Gastroesophageal sphincter (tissue), 3 donors: Measurements from ENCODE around the gene MGST2.
"Not testable (repeated sequence)": the region's sequence is repeated elsewhere in the genome, so short reads cannot be mapped to it uniquely, and the experiment has no call there.

ENCODE experiments used
- EP300 ChIP-seq: sonication (generic); formaldehyde crosslinking; IDR thresholded peaks from one replicate; pipeline ENCODE4 v1.6.1; 2017; ENCODE audit warnings: antibody characterized with exemption, mild to moderate bottlenecking
- POLR2A ChIP-seq, 2 donors: fragments of 450-650 bp; IDR thresholded peaks; one replicate each; pipeline ENCODE4 v1.6.1; 2017; ENCODE audit warnings: antibody characterized with exemption in 2 of 2, mild to moderate bottlenecking in 2 of 2, moderate library complexity in 1 of 2
- TF ChIP-seq, protein P1 (sequence below), 4 experiments: fragments of 200-600 bp in 2 of 4; fragments of 450-650 bp in 2 of 4; sonication (generic) in 1 of 4; IDR thresholded peaks; one replicate each; pipeline ENCODE4 v1.5.1; 2017 to 2019; ENCODE audit warnings: antibody characterized with exemption in 4 of 4, mild to moderate bottlenecking in 2 of 4, moderate library complexity in 2 of 4

DNA sequence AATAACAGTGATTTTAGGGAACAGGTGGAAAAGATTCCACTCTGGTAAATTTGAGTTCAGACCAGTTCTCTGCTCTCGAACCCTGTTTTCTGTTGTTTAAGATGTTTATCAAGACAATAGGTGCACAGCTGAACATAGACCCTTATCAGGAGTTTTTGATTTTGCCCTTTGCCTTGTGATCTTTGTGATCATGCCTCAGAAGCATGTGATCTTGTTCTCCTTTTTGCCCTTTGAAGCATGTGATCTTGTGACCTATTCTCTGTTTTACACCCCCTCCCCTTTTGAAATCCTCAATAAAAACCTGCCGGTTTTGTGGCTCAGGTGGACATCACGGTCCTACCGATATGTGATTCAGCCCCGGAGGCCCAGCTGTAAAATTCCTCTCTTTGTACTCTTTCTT is 32.9 kb upstream of the MGST2 start:
- TF ChIP-seq, protein P1, sequence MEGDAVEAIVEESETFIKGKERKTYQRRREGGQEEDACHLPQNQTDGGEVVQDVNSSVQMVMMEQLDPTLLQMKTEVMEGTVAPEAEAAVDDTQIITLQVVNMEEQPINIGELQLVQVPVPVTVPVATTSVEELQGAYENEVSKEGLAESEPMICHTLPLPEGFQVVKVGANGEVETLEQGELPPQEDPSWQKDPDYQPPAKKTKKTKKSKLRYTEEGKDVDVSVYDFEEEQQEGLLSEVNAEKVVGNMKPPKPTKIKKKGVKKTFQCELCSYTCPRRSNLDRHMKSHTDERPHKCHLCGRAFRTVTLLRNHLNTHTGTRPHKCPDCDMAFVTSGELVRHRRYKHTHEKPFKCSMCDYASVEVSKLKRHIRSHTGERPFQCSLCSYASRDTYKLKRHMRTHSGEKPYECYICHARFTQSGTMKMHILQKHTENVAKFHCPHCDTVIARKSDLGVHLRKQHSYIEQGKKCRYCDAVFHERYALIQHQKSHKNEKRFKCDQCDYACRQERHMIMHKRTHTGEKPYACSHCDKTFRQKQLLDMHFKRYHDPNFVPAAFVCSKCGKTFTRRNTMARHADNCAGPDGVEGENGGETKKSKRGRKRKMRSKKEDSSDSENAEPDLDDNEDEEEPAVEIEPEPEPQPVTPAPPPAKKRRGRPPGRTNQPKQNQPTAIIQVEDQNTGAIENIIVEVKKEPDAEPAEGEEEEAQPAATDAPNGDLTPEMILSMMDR (IDR thresholded peaks at IDR 0.05): not testable (repeated sequence)
- TF ChIP-seq POLR2A (IDR thresholded peaks at IDR 0.05); EP300: not testable (repeated sequence)
